Panc1 (cell line): Measurements from ENCODE around the gene RAB1B. TPM values are rescaled to one million over a fixed set of nuclear protein-coding genes. Genes with fewer than 3 reads are reported as not detected.

Experiments
- ATAC-seq: fragments of 200-7000 bp; cut with Tn5 transposase; 2 replicates; pipeline ENCODE4 v1.9.1; 2020; ENCODE audit warnings: mild to moderate bottlenecking, moderate library complexity
- BruUV-seq: library from RNA; stranded (reverse); fragments of 400-500 nt; replicated peaks from 2 replicates; lab custom pipeline; 2021; lab: Mats Ljungman, UMichigan
- CTCF ChIA-PET: fragments of 300-600 bp; sonication (Branson Sonifier 250); formaldehyde crosslinking; loops from one replicate; lab custom pipeline; 2022; ENCODE audit warnings: antibody characterized with exemption; lab: Charles Lee
- POLR2A ChIA-PET: fragments of 300-600 bp; sonication (Branson Sonifier 250); formaldehyde crosslinking; loops from one replicate; lab custom pipeline; 2022; ENCODE audit warnings: antibody characterized with exemption; lab: Charles Lee
- DNase-seq: peaks from one replicate; pipeline ENCODE4 v3.0.0-alpha.2; 2010; ENCODE audit warnings: low read depth, low spot score
- H3K27ac ChIP-seq: 2 replicates; pipeline ENCODE4 v1.5.1; 2011; ENCODE audit warnings: mild to moderate bottlenecking, low read length, inconsistent platforms
- H3K27me3 ChIP-seq: fragments of 200-500 bp; sonication (Bioruptor generic); 2 replicates; pipeline ENCODE4 v1.6.0; 2014; ENCODE audit warnings: low read length, inconsistent platforms; ENCODE audit not compliant: control insufficient read depth, insufficient read depth
- H3K36me3 ChIP-seq: fragments of 200-500 bp; sonication (Bioruptor generic); 2 replicates; pipeline ENCODE4 v1.5.1; 2014; ENCODE audit warnings: inconsistent platforms, mild to moderate bottlenecking, low read length, moderate library complexity; ENCODE audit not compliant: control insufficient read depth, insufficient read depth
- H3K4me1 ChIP-seq: 2 replicates; pipeline ENCODE4 v1.5.1; 2011; ENCODE audit warnings: inconsistent platforms, mild to moderate bottlenecking, low read length, moderate library complexity; ENCODE audit not compliant: control insufficient read depth, insufficient read depth
- H3K4me3 ChIP-seq, 2 experiments: 2 replicates each; pipeline ENCODE4 v1.5.1; 2011 to 2012; ENCODE audit warnings: low read depth in 2 of 2, low read length in 2 of 2, mild to moderate bottlenecking in 2 of 2, inconsistent platforms in 1 of 2, moderate library complexity in 1 of 2
- H3K9me3 ChIP-seq: fragments of 200-500 bp; sonication (Bioruptor generic); 2 replicates; pipeline ENCODE4 v1.5.1; 2014; ENCODE audit warnings: low read depth, mild to moderate bottlenecking, inconsistent platforms, low read length, moderate library complexity; ENCODE audit not compliant: control insufficient read depth, insufficient read depth
- POLR2AphosphoS5 ChIP-seq: IDR thresholded peaks from 2 replicates; pipeline ENCODE4 v1.6.1; 2012; ENCODE audit warnings: mild to moderate bottlenecking, low read depth, low read length, moderate library complexity
- SIN3A ChIP-seq: IDR thresholded peaks from 2 replicates; pipeline ENCODE4 v1.6.1; 2012; ENCODE audit warnings: low read depth, mild to moderate bottlenecking, low read length, moderate library complexity, borderline replicate concordance; ENCODE audit not compliant: insufficient read depth
- TCF7L2 ChIP-seq: IDR thresholded peaks from 2 replicates; pipeline ENCODE4 v1.6.1; 2011; ENCODE audit warnings: mild to moderate bottlenecking, low read depth, low read length, inconsistent platforms
- in situ Hi-C: cut with HindIII; loops from 2 replicates; pipeline ENCODE4 v1.10.0; 2016; ENCODE audit warnings: low sequenced_read_pairs, low pct_unique_long_range_greater_than_20kb
- intact Hi-C: fragments of 100-400 bp; cut with micrococcal nuclease; formaldehyde crosslinking; loops from one replicate; pipeline ENCODE4 v1.10.0; 2022; ENCODE audit not compliant: unreplicated experiment
- total RNA-seq: library from RNA; stranded (reverse); gene quantifications from one replicate; pipeline ENCODE4 v1.2.1, GENCODE V29; 2021; ENCODE audit not compliant: unreplicated experiment
- TF ChIP-seq, protein P1 (sequence below): fragments of 450-650 bp; IDR thresholded peaks from 2 replicates; pipeline ENCODE4 v1.5.1; 2017; ENCODE audit warnings: mild to moderate bottlenecking
- TF ChIP-seq, protein P2 (sequence below), 2 experiments: IDR thresholded peaks; 2 replicates each; pipeline ENCODE4 v1.6.1; 2011 to 2012; ENCODE audit warnings: low read depth in 2 of 2, control low read depth in 1 of 2, low read length in 1 of 2, mild to moderate bottlenecking in 1 of 2, moderate library complexity in 1 of 2; ENCODE audit not compliant: insufficient read depth in 1 of 2

Gene RAB1B
- total RNA-seq, 1 experiment from 2014 or later: 256 TPM

DNA sequence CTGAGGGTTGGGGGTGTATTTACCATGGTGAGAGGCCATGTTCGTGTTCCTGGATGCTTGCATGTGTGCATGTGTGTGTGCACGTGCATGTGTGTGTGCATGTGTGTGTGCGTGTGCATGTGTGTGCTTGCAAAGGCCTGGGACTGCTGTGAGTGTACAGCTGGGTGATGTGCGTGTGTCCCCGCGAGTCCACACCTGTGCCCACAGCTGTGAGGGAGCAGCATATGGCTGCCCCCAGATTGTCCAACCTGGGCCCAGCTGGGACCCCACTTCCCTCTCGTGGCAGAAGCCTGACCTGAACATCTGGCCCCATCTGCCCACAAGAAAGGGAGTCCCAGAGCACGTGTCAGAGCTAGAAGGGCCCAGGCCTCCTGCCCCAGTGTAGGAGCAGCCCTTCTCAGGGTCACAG lies 56.8 kb downstream of the RAB1B start:
- no TSS peak for BruUV-seq

DNA sequence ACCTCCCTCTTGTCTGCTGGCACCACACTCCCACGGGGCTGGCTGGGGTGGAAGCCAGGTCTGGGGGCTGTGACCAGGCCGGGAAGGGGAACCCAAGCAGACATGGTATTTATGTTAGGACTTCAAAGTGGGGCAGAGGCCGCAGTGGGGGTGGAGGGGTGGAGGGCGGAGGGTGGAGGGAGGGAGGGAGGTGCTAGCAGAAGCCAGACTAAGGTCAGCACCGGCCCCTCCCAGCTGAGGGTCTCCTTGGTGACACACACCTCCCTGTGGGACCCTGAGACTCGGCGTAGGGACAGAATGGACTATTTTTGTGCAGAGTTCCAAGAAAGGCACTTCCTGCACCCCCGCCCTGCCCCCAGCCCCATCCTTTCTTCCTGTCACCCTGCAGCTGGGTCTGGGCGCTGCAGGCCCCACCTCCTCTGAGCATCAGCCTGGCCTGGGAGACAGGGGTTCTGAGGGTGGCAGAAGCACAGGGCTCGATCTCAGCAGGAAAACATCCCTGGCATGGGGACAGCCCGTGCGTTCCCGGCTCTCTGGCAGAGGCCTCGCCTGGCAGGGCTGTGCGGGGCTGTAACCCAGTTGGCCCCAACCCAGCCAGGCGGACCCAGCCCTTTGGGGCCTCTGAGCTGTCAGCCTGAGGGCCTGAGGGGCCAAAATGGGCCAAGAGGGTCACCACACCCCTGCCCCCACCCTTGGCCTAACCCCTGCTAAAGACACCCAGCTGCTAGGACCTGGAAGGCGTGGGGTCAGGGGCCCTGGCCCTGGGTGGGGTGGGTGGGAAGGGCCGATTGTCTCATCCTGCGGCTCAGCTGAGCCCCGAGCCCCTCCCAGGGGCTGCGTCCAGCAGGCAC lies 58.0 kb downstream of the RAB1B start:
- no TSS peak for BruUV-seq
- ATAC-seq (peak; percentile 22), DNase-seq (no peak)
- in situ Hi-C loops: no loop called here
- Histone ChIP-seq H3K9me3 (no peaks in the 10 kb centered on the region), H3K27me3 (no peaks in the 10 kb centered on the region), H3K36me3 (no peaks in the 10 kb centered on the region), H3K4me1 (peaks cover 18% of the 10 kb centered on the region), H3K4me3 (no peak overlapping the region), H3K27ac (0 out of 2 replicates have a peak overlapping the region, but pooled peaks have one; percentile 32)
- ChIA-PET CTCF (interaction anchor here (1.0 to 1.1 kb wide), 2 partner anchors 8 to 15 kb away, joined by 4 to 8 read pairs; no protein-coding TSS in a partner anchor), POLR2A (interaction anchor here (0.6 kb wide), 1 partner anchor 12 kb away, joined by 9 read pairs; no protein-coding TSS in a partner anchor)
- no peak for TF ChIP-seq SIN3A
- TF ChIP-seq, protein P1, sequence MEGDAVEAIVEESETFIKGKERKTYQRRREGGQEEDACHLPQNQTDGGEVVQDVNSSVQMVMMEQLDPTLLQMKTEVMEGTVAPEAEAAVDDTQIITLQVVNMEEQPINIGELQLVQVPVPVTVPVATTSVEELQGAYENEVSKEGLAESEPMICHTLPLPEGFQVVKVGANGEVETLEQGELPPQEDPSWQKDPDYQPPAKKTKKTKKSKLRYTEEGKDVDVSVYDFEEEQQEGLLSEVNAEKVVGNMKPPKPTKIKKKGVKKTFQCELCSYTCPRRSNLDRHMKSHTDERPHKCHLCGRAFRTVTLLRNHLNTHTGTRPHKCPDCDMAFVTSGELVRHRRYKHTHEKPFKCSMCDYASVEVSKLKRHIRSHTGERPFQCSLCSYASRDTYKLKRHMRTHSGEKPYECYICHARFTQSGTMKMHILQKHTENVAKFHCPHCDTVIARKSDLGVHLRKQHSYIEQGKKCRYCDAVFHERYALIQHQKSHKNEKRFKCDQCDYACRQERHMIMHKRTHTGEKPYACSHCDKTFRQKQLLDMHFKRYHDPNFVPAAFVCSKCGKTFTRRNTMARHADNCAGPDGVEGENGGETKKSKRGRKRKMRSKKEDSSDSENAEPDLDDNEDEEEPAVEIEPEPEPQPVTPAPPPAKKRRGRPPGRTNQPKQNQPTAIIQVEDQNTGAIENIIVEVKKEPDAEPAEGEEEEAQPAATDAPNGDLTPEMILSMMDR: no peak
- TF ChIP-seq TCF7L2: no peak
- TF ChIP-seq, protein P2, sequence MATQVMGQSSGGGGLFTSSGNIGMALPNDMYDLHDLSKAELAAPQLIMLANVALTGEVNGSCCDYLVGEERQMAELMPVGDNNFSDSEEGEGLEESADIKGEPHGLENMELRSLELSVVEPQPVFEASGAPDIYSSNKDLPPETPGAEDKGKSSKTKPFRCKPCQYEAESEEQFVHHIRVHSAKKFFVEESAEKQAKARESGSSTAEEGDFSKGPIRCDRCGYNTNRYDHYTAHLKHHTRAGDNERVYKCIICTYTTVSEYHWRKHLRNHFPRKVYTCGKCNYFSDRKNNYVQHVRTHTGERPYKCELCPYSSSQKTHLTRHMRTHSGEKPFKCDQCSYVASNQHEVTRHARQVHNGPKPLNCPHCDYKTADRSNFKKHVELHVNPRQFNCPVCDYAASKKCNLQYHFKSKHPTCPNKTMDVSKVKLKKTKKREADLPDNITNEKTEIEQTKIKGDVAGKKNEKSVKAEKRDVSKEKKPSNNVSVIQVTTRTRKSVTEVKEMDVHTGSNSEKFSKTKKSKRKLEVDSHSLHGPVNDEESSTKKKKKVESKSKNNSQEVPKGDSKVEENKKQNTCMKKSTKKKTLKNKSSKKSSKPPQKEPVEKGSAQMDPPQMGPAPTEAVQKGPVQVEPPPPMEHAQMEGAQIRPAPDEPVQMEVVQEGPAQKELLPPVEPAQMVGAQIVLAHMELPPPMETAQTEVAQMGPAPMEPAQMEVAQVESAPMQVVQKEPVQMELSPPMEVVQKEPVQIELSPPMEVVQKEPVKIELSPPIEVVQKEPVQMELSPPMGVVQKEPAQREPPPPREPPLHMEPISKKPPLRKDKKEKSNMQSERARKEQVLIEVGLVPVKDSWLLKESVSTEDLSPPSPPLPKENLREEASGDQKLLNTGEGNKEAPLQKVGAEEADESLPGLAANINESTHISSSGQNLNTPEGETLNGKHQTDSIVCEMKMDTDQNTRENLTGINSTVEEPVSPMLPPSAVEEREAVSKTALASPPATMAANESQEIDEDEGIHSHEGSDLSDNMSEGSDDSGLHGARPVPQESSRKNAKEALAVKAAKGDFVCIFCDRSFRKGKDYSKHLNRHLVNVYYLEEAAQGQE (IDR thresholded peaks at IDR 0.05; ENCODE audit: insufficient read depth in 1 of 2, low read depth in 2 of 2, low read length in 1 of 2): no peak
- no peak for TF ChIP-seq POLR2AphosphoS5
- intact Hi-C loops: no loop called here

More for the DNA sequence above, 56.8 kb downstream of the RAB1B start:
- H3K4me3 ChIP-seq: no peak overlapping the region
- H3K9me3 ChIP-seq: no peaks in the 10 kb centered on the region
- intact Hi-C loops (no loop called here), in situ Hi-C loops (no loop called here)
- DNase-seq: no peak
- TF ChIP-seq, protein P2 (IDR thresholded peaks at IDR 0.05; ENCODE audit: insufficient read depth in 1 of 2, low read depth in 2 of 2, low read length in 1 of 2): no peak
- no peak for TF ChIP-seq SIN3A
- no peak for TF ChIP-seq POLR2AphosphoS5
- TF ChIP-seq, protein P1: no peak
- no peak for TF ChIP-seq TCF7L2
- CTCF ChIA-PET: interaction anchor here (0.5 kb wide), 1 partner anchor 40 kb away, joined by 3 read pairs; no protein-coding TSS in a partner anchor
- no peaks in the 10 kb centered on the region for H3K36me3 ChIP-seq
- H3K27me3 ChIP-seq: no peaks in the 10 kb centered on the region
- POLR2A ChIA-PET: no interaction called here
- peaks cover 18% of the 10 kb centered on the region for H3K4me1 ChIP-seq
- no peak for ATAC-seq
- no peak overlapping the region for H3K27ac ChIP-seq
